ENCODE results near the gene CACNA1I.

The CACNA1I gene

DNA sequence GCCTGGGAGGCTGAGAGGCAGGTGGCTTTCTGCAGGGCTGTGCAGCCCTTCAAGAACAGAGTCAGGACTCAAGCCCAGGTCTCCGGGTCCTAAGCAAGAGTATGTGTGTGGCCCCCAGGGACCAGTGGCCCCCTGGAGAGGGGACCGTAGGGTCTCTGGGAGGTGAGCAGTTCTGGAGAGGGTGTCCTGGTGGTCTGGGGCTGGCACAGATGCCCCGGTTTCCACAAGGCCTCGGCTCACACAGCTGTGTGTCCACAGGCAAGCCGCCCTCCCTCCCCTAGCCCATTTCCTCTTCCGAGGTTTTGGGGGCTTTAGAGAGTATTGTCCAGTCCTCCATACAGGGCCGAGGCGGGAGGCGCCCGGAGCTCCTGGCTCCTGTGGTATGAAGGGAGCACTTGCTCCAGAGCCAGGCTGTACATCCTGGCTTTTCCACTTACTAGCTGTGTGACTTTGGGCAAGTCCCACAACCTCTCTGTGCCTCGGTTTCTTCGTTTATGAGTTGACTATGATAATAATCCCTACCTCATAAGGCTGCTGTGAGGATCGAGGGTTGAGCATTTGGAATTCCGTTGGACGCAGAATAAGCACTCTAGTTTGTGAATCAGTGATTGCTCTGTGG, 34.6 kb upstream of the CACNA1I start:
- no peak for DNase-seq

DNA sequence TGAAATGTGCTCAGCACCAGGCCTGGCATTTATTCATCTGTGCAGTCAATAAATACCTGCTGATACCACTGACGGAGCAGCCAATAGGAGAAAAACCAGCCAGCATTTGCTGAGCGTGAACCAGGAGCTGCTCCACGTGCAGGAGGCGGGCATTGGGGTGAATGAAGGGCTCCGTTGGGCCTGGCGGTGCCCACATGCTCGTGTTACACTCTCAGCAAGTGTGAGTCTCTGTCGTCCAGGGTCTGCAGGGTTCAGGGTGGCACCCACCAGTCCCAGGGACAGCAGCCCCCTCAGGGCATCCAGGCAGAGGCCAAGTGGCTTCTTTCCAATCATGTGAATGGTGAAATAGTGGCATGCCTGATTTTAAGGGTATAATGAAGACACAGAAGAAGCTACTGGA, 33.8 kb upstream of the CACNA1I start:
- DNase-seq: no peak

GRCh38 chr22:39537975-39538374, 32.6 kb upstream of the CACNA1I start:
- DNase-seq: no peak

- peak; percentile 49 for DNase-seq
Measured at GRCh38 chr22:39543095-39543494, 27.5 kb upstream of the CACNA1I start.

GRCh38 chr22:39545386-39546365, 24.9 kb upstream of the CACNA1I start:
- peak; percentile 80 for DNase-seq

GRCh38 chr22:39546889-39547586, 23.5 kb upstream of the CACNA1I start:
- DNase-seq: no peak

GRCh38 chr22:39547587-39547947, 23.0 kb upstream of the CACNA1I start:
- no peak for DNase-seq

GRCh38 chr22:39553429-39553828, 17.1 kb upstream of the CACNA1I start:
- DNase-seq: no peak

DNA sequence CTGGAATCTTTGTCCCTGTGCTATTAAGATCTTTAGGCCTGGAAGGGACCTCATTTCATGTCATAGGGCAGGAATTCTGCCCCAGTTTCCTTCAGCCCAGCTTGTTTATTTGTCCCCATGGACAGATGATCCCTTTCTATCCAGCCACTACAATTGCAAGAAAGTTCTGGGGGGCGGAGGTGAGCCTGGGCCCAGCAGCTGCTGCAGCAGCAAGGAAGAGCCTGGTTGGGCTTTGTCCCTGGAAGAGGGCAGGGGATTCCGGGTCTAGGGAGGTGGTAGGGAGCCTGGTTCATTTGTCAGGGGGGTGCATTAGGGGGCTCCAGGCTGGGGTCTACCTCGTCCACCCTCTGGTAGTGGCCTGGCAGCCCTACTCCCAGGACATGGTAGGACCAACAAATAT, 16.4 kb upstream of the CACNA1I start:
- DNase-seq: no peak

DNA sequence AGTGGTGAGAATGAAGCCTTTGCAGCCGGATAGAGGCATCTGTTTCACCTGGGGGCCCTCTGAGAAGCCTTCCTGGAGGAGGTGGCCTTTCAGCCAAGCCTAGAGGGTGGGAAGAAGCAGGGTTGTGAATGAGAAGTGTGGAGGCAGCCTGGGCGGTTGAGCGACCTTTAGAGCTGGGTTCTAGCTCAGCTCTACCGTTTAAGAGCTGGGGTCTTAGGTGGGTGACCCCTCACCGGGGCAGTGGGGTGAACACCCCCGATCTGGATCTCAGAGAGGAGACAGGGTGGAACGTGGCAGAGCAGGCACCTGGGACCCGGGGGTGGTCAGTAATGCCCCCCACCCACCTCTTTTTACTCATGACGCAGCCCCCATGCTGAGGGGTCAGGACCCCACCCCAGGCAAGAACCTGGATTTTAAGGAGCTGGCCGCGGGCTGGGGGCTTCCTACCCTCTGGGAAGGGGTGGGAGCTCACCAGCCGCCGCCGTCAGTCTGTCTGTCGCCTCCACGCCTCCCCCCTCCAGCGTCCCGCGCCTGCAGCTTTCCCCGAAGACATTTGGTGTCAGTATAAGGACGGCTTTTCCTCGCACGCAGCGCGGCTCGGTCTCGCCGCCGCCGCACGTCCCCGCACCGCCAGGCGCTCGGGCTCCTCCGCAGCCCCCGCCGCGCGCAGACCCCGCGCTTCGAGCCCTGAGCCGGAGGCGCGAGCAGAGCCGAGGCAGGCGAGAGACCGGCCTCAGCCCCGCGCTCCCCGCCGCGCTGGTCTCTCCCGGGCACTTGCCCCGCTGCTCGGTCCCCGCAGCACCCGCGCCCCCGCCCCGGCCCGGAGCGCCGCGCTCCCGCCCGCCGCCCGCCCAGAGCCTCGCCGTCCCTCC, 13.3 kb upstream of the CACNA1I start:
- DNase-seq: peak; percentile 60

DNA sequence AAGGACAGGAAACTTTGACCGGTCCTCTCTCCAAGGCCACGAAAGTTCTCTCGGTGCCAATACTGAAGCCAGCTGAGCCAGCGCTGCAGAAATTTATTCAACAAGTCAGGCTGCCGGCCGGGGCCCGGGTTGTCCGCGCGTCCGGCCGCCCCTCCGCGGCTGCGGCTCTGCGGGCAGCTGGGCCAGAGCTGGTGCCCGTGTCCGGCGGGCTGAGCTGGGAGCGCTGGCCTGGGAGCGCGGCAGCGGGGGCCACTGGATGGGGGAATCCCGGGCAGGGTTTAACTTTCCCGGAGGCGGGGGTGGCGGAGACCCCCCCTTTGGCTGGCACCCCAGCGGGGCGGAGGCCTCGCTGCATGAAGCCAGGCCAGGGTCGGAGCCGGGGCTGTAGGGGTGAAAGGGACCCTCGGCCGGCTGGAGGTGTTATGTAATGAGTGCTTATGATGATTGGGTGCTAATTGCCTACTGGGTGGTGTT, 12.3 kb upstream of the CACNA1I start:
- DNase-seq: no peak

GRCh38 chr22:39558950-39559349, 11.6 kb upstream of the CACNA1I start:
- no peak for DNase-seq

- DNase-seq: no peak
Measured at GRCh38 chr22:39559456-39560105, 11.0 kb upstream of the CACNA1I start.

GRCh38 chr22:39560127-39560526, 10.4 kb upstream of the CACNA1I start:
- DNase-seq: no peak

GRCh38 chr22:39562839-39563489, 7.6 kb upstream of the CACNA1I start:
- DNase-seq: no peak

DNA sequence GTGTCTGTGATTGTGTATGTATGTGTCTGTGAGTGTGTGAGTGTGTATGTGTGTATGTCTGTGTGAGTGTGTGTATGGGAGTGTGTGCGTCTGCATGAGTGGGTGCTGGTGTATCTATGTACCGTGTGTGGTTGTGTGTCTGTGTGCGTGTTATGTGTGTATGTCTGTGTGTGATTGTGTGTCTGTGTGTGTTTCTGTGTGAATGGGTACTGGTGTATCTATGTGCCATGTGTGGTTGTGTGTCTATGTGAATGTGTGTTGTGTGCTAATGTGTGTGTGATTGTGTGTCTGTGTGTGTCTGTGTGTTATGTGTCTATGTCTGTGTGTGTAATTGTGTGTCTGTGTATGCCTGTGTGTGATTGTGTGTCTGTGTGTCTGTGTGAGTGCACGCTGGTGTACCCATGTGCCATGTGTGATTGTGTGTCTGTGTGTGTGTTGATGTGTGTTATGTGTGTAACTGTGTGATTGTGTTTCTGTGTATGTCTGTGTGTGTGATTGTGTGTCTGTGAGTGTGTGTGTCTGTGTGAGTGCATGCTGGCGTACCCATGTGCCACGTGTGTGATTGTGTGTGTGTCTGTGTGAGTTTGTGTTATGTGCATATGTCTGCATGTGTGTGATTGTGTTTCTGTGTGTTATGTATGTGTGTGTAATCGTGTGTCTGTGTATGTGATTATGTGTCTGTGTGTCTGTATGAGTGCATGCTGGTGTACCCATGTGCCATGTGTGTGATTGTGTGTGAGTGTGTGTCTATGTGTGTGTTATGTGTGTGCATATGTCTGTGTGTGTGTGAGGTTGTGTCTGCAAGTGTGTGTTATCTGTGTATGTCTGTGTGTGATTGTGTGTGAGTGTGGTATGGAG, 6.8 kb upstream of the CACNA1I start:
- no peak for DNase-seq

DNA sequence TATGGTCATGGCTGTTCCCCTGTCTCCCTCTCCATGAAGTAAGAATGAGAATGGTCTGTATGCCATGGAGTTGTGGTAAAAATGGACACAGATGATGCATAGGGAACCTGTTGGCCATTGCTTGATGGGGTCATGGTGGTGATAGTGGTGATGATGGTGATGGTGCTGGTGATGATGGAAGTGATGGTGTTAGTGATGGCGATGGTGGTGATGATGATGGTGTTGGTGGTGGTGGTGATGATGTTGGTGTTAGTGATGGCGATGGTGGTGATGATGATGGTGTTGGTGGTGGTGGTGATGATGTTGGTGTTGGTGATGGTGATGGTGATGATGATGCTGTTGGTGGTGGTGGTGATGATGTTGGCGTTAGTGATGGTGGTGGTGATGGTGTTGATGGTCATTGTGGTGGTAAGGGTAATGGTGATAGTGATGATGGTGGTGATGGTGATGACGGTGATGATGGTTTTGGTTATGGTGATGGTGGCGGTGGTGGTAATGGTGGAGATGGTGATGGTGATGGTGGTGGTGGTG, 5.1 kb upstream of the CACNA1I start:
- no peak for DNase-seq

- peak; percentile 38 for DNase-seq
Measured at GRCh38 chr22:39567135-39567946, 3.2 kb upstream of the CACNA1I start.

- no peak for DNase-seq
Measured at GRCh38 chr22:39568278-39568981, 2.1 kb upstream of the CACNA1I start.
